PC-9 (cell line): ENCODE data around the gene AMH.

Experiments used
- EZH2 ChIP-seq: fragments of 200-600 bp; sonication (generic); IDR thresholded peaks from 2 replicates; pipeline ENCODE4 v1.8.0; 2017; ENCODE audit warnings: antibody characterized with exemption, low read depth
- TF ChIP-seq, protein P1 (sequence below): fragments of 200-600 bp; sonication (generic); conservative IDR thresholded peaks from 2 replicates; pipeline ENCODE4 v1.6.1; 2017; ENCODE audit warnings: mixed run types, antibody characterized with exemption, mild to moderate bottlenecking, moderate library complexity

- TF ChIP-seq, protein P1, sequence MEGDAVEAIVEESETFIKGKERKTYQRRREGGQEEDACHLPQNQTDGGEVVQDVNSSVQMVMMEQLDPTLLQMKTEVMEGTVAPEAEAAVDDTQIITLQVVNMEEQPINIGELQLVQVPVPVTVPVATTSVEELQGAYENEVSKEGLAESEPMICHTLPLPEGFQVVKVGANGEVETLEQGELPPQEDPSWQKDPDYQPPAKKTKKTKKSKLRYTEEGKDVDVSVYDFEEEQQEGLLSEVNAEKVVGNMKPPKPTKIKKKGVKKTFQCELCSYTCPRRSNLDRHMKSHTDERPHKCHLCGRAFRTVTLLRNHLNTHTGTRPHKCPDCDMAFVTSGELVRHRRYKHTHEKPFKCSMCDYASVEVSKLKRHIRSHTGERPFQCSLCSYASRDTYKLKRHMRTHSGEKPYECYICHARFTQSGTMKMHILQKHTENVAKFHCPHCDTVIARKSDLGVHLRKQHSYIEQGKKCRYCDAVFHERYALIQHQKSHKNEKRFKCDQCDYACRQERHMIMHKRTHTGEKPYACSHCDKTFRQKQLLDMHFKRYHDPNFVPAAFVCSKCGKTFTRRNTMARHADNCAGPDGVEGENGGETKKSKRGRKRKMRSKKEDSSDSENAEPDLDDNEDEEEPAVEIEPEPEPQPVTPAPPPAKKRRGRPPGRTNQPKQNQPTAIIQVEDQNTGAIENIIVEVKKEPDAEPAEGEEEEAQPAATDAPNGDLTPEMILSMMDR, result no peak
- TF ChIP-seq EZH2, result no peak
Measured at GRCh38 chr19:2294687-2295335, 45.7 kb downstream of the AMH start.
